Right hindlimb (tissue), 1 donor: ENCODE results near the gene HES4.
A peak's percentile ranks its signal among the peaks of the same experiment; 100 is the strongest.
"Not testable (repeated sequence)": the region's sequence is repeated elsewhere in the genome, so short reads cannot be mapped to it uniquely, and the experiment has no call there.

Source experiments
- DNase-seq: peaks from one replicate; pipeline ENCODE4 v3.0.0-alpha.2; 2018

The HES4 gene

GRCh38 chr1:997993-998744 is 1.7 kb downstream of the HES4 start:
- peak; percentile 57 for DNase-seq

- DNase-seq: peak; percentile 46
Measured at GRCh38 chr1:997713-997992, 2.2 kb downstream of the HES4 start.

GRCh38 chr1:996851-997712 is 2.8 kb downstream of the HES4 start:
- DNase-seq: peak; percentile 31

GRCh38 chr1:995665-996633 is 3.9 kb downstream of the HES4 start:
- DNase-seq: no peak

GRCh38 chr1:994546-994945 is 5.4 kb downstream of the HES4 start:
- DNase-seq: not testable (repeated sequence)

- DNase-seq: no peak
Measured at GRCh38 chr1:993379-993995, 6.4 kb downstream of the HES4 start.

- no peak for DNase-seq
Measured at GRCh38 chr1:992362-992761, 7.5 kb downstream of the HES4 start.

- no peak for DNase-seq
Measured at GRCh38 chr1:991895-992294, 8.0 kb downstream of the HES4 start.

- not testable (repeated sequence) for DNase-seq
Measured at GRCh38 chr1:991275-991674, 8.6 kb downstream of the HES4 start.

- DNase-seq: not testable (repeated sequence)
Measured at GRCh38 chr1:988061-988460, 11.8 kb downstream of the HES4 start.

- DNase-seq: no peak
Measured at GRCh38 chr1:985126-985525, 14.8 kb downstream of the HES4 start.

GRCh38 chr1:984476-984814 is 15.5 kb downstream of the HES4 start:
- no peak for DNase-seq

- DNase-seq: peak; percentile 61
Measured at GRCh38 chr1:983798-984475, 16.0 kb downstream of the HES4 start.

GRCh38 chr1:982765-983436 is 17.0 kb downstream of the HES4 start:
- DNase-seq: no peak

- peak; percentile 17 for DNase-seq
Measured at GRCh38 chr1:981955-982558, 17.8 kb downstream of the HES4 start, which contains the start of gene PERM1. PERM1 (minus strand) TSS chr1:982093; CDS start chr1:981029, 1,064 bp downstream.

GRCh38 chr1:981491-981954 is 18.4 kb downstream of the HES4 start:
- DNase-seq: no peak

- peak; percentile 28 for DNase-seq
Measured at GRCh38 chr1:980602-981395, 19.1 kb downstream of the HES4 start.

- peak; percentile 15 for DNase-seq
Measured at GRCh38 chr1:980137-980571, 19.7 kb downstream of the HES4 start.

GRCh38 chr1:979744-980072 is 20.2 kb downstream of the HES4 start:
- DNase-seq: no peak
